ENCODE data around the gene TEAD1. TPM values are rescaled to one million over a fixed set of nuclear protein-coding genes. Genes with fewer than 3 reads are reported as not detected.

The TEAD1 gene
- total RNA-seq, 6 donors from 2014 or later: 53.5 to 141 (median 80.2) TPM

DNA sequence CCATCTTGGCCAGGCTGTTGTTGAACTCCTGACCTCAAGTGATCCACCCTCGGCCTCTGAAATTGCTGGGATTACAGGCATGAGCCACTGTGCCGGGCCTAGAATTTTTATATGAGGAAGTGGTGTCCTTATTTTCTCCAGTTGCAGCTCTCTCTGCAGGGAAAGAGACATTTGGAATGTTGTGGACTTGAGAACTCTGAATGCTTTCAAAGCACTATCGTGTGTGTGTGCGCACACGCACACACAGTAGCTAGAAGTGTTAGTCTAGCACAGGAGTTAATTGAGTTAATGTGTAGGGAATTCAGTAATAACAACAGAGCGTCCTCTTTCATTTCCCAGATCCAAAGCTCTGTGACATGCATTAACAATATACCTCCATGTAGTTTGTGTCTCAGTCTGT is 170.9 kb downstream of the TEAD1 start:
- Histone ChIP-seq H3K4me3 (no peak overlapping the region), H3K27me3 (no peaks in the 10 kb centered on the region), H3K27ac (no peak overlapping the region), H3K36me3 (no peaks in the 10 kb centered on the region), H3K9me3 (no peaks in the 10 kb centered on the region), H3K4me1 (peaks cover 26 to 36% (median 31%) of the 10 kb centered on the region in 4 donors)
- no peak for TF ChIP-seq EP300 (IDR thresholded peaks at IDR 0.05)
- TF ChIP-seq POLR2AphosphoS5 (IDR thresholded peaks at IDR 0.05): no peak
- no peak for TF ChIP-seq POLR2A (IDR thresholded peaks at IDR 0.05)
- TF ChIP-seq, protein P1, sequence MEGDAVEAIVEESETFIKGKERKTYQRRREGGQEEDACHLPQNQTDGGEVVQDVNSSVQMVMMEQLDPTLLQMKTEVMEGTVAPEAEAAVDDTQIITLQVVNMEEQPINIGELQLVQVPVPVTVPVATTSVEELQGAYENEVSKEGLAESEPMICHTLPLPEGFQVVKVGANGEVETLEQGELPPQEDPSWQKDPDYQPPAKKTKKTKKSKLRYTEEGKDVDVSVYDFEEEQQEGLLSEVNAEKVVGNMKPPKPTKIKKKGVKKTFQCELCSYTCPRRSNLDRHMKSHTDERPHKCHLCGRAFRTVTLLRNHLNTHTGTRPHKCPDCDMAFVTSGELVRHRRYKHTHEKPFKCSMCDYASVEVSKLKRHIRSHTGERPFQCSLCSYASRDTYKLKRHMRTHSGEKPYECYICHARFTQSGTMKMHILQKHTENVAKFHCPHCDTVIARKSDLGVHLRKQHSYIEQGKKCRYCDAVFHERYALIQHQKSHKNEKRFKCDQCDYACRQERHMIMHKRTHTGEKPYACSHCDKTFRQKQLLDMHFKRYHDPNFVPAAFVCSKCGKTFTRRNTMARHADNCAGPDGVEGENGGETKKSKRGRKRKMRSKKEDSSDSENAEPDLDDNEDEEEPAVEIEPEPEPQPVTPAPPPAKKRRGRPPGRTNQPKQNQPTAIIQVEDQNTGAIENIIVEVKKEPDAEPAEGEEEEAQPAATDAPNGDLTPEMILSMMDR (IDR thresholded peaks at IDR 0.05): no peak
- DNase-seq (no peak), ATAC-seq (ENCODE audit: low FRiP score in 2 of 2) (no peak)
- 79 to 85% methylated on average over 6 of the region's 6 CpGs for WGBS, 2 donors

GRCh38 chr11:12845739-12846358 is 171.6 kb downstream of the TEAD1 start:
- H3K4me3 ChIP-seq: no peak overlapping the region
- no peak for ATAC-seq (ENCODE audit: low FRiP score in 2 of 2)
- TF ChIP-seq POLR2AphosphoS5 (IDR thresholded peaks at IDR 0.05) (no peak), EP300 (IDR thresholded peaks at IDR 0.05) (no peak), POLR2A (IDR thresholded peaks at IDR 0.05) (no peak)
- TF ChIP-seq, protein P1 (IDR thresholded peaks at IDR 0.05): no peak
- WGBS, 2 donors: 27 to 62% methylated on average over 7 to 10 of the region's 10 CpGs
- no peaks in the 10 kb centered on the region for H3K36me3 ChIP-seq
- H3K4me1 ChIP-seq: peaks cover 26 to 36% (median 31%) of the 10 kb centered on the region in 4 donors
- H3K27ac ChIP-seq: peak overlapping the region in 1 of 4 donors; percentile 26
- H3K9me3 ChIP-seq: no peaks in the 10 kb centered on the region
- no peaks in the 10 kb centered on the region for H3K27me3 ChIP-seq
- peak in 1 of 2 donors; percentile 18 for DNase-seq

DNA sequence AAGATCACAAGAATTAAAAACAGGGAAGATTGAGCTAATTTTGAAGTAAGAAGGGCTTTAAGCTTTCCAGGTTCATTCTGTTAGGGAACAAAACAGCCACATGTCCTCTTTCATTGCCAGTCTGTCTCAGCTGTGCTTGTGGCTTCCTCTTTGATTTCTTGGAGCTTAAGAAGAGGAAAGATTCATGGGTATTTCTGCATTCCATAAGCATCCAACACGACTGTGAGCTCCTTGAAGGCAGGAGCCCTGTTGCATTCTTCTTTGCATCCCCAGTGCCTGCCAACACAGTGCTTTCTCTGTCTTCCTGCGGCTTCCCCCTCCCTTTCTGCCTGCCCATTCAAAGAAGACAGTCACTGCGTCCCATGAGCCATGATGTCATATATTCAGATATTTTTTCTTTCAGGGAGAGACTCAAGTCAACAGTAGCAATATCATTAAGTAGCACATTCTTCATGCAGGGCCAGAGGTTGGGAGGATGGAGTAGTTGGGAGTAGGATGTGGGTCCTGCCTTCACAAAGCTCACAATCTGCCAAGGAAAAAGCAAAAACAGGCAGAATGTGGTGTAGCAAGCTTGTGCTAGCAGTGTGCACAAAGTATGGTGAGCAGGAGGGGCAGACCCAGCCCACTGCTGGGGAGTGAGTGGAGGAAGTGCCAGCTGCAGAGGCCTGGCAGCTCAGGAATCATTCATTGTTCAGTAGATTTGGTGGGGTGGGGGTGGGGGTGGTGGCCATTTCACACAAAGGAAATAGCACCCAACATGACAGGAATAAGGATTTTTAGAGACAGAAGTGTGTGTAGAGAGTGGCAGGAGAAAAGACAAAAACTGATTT is 172.8 kb downstream of the TEAD1 start:
- WGBS, 2 donors: 79 to 82% methylated on average over 3 of the region's 3 CpGs
- DNase-seq (no peak), ATAC-seq (ENCODE audit: low FRiP score in 2 of 2) (no peak)
- H3K9me3 ChIP-seq: no peaks in the 10 kb centered on the region
- H3K36me3 ChIP-seq: no peaks in the 10 kb centered on the region
- no peak overlapping the region for H3K4me3 ChIP-seq
- TF ChIP-seq EP300 (IDR thresholded peaks at IDR 0.05) (no peak), POLR2AphosphoS5 (IDR thresholded peaks at IDR 0.05) (no peak), POLR2A (IDR thresholded peaks at IDR 0.05) (no peak)
- TF ChIP-seq, protein P1 (IDR thresholded peaks at IDR 0.05): no peak
- H3K27ac ChIP-seq: no peak overlapping the region
- H3K27me3 ChIP-seq: no peaks in the 10 kb centered on the region
- H3K4me1 ChIP-seq: peaks cover 23 to 31% (median 26%) of the 10 kb centered on the region in 4 donors

- Histone ChIP-seq H3K4me1 (peaks cover 13 to 27% (median 19%) of the 10 kb centered on the region in 4 donors), H3K27ac (no peak overlapping the region)
- 92 to 94% methylated on average over 3 of the region's 3 CpGs for WGBS, 2 donors
Measured at GRCh38 chr11:12848413-12848812, 174.2 kb downstream of the TEAD1 start.

More at GRCh38 chr11:12848413-12848812, 174.2 kb downstream of the TEAD1 start:
- no peak for ATAC-seq (ENCODE audit: low FRiP score in 2 of 2)
- no peaks in the 10 kb centered on the region for H3K36me3 ChIP-seq
- H3K4me3 ChIP-seq: no peak overlapping the region
- H3K9me3 ChIP-seq: no peaks in the 10 kb centered on the region
- no peak for TF ChIP-seq EP300 (IDR thresholded peaks at IDR 0.05)
- no peak for TF ChIP-seq POLR2A (IDR thresholded peaks at IDR 0.05)
- no peak for TF ChIP-seq POLR2AphosphoS5 (IDR thresholded peaks at IDR 0.05)
- TF ChIP-seq, protein P1 (IDR thresholded peaks at IDR 0.05): no peak
- H3K27me3 ChIP-seq: no peaks in the 10 kb centered on the region
- no peak for DNase-seq
